Measurements from ENCODE around the gene PLIN5.

Gene PLIN5

GRCh38 chr19:4503132-4503824, 31.7 kb downstream of the PLIN5 start:
- DNase-seq: no peak

GRCh38 chr19:4502282-4503131, 32.5 kb downstream of the PLIN5 start:
- DNase-seq: no peak

- no peak for DNase-seq
These were observed 33.3 kb downstream of the PLIN5 start for GRCh38 chr19:4501691-4502090.

- no peak for DNase-seq
These were observed 34.0 kb downstream of the PLIN5 start for GRCh38 chr19:4500841-4501591.

GRCh38 chr19:4499855-4500254, 35.2 kb downstream of the PLIN5 start:
- no peak for DNase-seq

GRCh38 chr19:4499318-4499717, 35.7 kb downstream of the PLIN5 start:
- DNase-seq: no peak

- DNase-seq: no peak
These were observed 36.3 kb downstream of the PLIN5 start for GRCh38 chr19:4498694-4499093.

GRCh38 chr19:4497770-4498389, 37.1 kb downstream of the PLIN5 start:
- no peak for DNase-seq

- DNase-seq: no peak
These were observed 38.7 kb downstream of the PLIN5 start for GRCh38 chr19:4496304-4496703.

GRCh38 chr19:4495471-4495870, 39.6 kb downstream of the PLIN5 start:
- DNase-seq: no peak

- no peak for DNase-seq
These were observed 40.3 kb downstream of the PLIN5 start for GRCh38 chr19:4494691-4495064.

- no peak for DNase-seq
These were observed 40.9 kb downstream of the PLIN5 start for GRCh38 chr19:4493929-4494690.

GRCh38 chr19:4493104-4493928, 41.7 kb downstream of the PLIN5 start:
- no peak for DNase-seq

- DNase-seq: no peak
These were observed 42.5 kb downstream of the PLIN5 start for GRCh38 chr19:4492337-4493103.

GRCh38 chr19:4491446-4491845, 43.6 kb downstream of the PLIN5 start:
- no peak for DNase-seq

GRCh38 chr19:4488496-4488895, 46.5 kb downstream of the PLIN5 start:
- no peak for DNase-seq

- DNase-seq: no peak
These were observed 47.5 kb downstream of the PLIN5 start for GRCh38 chr19:4487572-4487971.

- no peak for DNase-seq
These were observed 51.6 kb downstream of the PLIN5 start for GRCh38 chr19:4483385-4483784.

- no peak for DNase-seq
These were observed 52.2 kb downstream of the PLIN5 start for GRCh38 chr19:4482721-4483364.

Data from cerebellar nuclear complex (tissue), 1 donor.